GM23338 (cell line): ENCODE data around the gene HVCN1. TPM values are rescaled to one million over a fixed set of nuclear protein-coding genes. Genes with fewer than 3 reads are reported as not detected.

ENCODE experiments used
- ATAC-seq: fragments of 200-7000 bp; cut with Tn5 transposase; 3 replicates; pipeline ENCODE4 v1.9.1; 2020
- DNase-seq: peaks from one replicate; pipeline ENCODE4 v3.0.0-alpha.2; 2015; ENCODE audit warnings: low spot score
- H2AFZ ChIP-seq: fragments of 200-600 bp; sonication (generic); 2 replicates; pipeline ENCODE4 v1.8.0; 2016; ENCODE audit warnings: antibody characterized with exemption, mild to moderate bottlenecking, moderate library complexity
- H3F3A ChIP-seq: fragments of 200-600 bp; sonication (generic); replicated peaks from 2 replicates; pipeline ENCODE4 v1.8.0; 2017; ENCODE audit warnings: antibody characterized with exemption, mixed run types, low read depth
- H3K27ac ChIP-seq: fragments of 200-600 bp; sonication (generic); 2 replicates; pipeline ENCODE4 v1.6.1; 2016; ENCODE audit warnings: low read depth
- H3K27me3 ChIP-seq: fragments of 200-600 bp; sonication (generic); 2 replicates; pipeline ENCODE4 v1.8.0; 2016; ENCODE audit warnings: mild to moderate bottlenecking, mixed run types, moderate library complexity; ENCODE audit not compliant: insufficient read depth
- H3K36me3 ChIP-seq: fragments of 200-600 bp; sonication (generic); 2 replicates; pipeline ENCODE4 v1.8.0; 2016; ENCODE audit warnings: mild to moderate bottlenecking; ENCODE audit not compliant: insufficient read depth
- H3K4me1 ChIP-seq: fragments of 200-600 bp; sonication (generic); 2 replicates; pipeline ENCODE4 v1.8.0; 2016; ENCODE audit warnings: mild to moderate bottlenecking, moderate library complexity; ENCODE audit not compliant: insufficient read depth
- H3K4me2 ChIP-seq: fragments of 200-600 bp; sonication (generic); 2 replicates; pipeline ENCODE4 v1.7.1; 2017; ENCODE audit warnings: mixed run types
- H3K4me3 ChIP-seq: fragments of 200-600 bp; sonication (generic); 2 replicates; pipeline ENCODE4 v1.6.1; 2016; ENCODE audit warnings: mixed run types
- H3K79me2 ChIP-seq: fragments of 200-600 bp; sonication (generic); replicated peaks from 2 replicates; pipeline ENCODE4 v1.8.0; 2017; ENCODE audit warnings: mild to moderate bottlenecking; ENCODE audit not compliant: insufficient read depth
- H3K9me2 ChIP-seq: fragments of 200-600 bp; sonication (generic); 2 replicates; pipeline ENCODE4 v1.8.0; 2017; ENCODE audit not compliant: insufficient read depth
- H4K20me1 ChIP-seq: fragments of 200-600 bp; sonication (generic); replicated peaks from 2 replicates; pipeline ENCODE4 v1.8.0; 2017; ENCODE audit warnings: mild to moderate bottlenecking; ENCODE audit not compliant: insufficient read depth
- H3K27ac Mint-ChIP-seq: 2 replicates; pipeline ENCODE4 v1.8.0; 2020; ENCODE audit warnings: inconsistent platforms, mild to moderate bottlenecking, moderate library complexity, mixed read lengths
- H3K27me3 Mint-ChIP-seq: 3 replicates; pipeline ENCODE4 v1.8.0; 2022; ENCODE audit warnings: low read depth, mild to moderate bottlenecking, moderate library complexity, mixed read lengths, inconsistent platforms; ENCODE audit not compliant: insufficient read depth, poor library complexity
- H3K36me3 Mint-ChIP-seq: 3 replicates; pipeline ENCODE4 v1.8.0; 2021; ENCODE audit warnings: low read depth, mild to moderate bottlenecking, inconsistent platforms, moderate library complexity, mixed read lengths
- H3K4me1 Mint-ChIP-seq: 3 replicates; pipeline ENCODE4 v1.8.0; 2020; ENCODE audit warnings: mild to moderate bottlenecking, inconsistent platforms, mixed read lengths
- H3K4me3 Mint-ChIP-seq: 3 replicates; pipeline ENCODE4 v1.8.0; 2021; ENCODE audit warnings: moderate library complexity, mild to moderate bottlenecking, inconsistent platforms, mixed read lengths
- H3K9me3 Mint-ChIP-seq: 3 replicates; pipeline ENCODE4 v1.8.0; 2020; ENCODE audit warnings: moderate library complexity, mild to moderate bottlenecking, inconsistent platforms, mixed read lengths
- CREB1 ChIP-seq: fragments of 250-450 bp; sonication (Bioruptor Pico); IDR thresholded peaks from 2 replicates; pipeline ENCODE4 v1.5.0; 2020; ENCODE audit warnings: low read depth, mild to moderate bottlenecking, moderate library complexity
- EZH2 ChIP-seq: fragments of 200-600 bp; sonication (generic); IDR thresholded peaks from one replicate; pipeline ENCODE4 v1.8.0; 2017; ENCODE audit warnings: antibody characterized with exemption, mild to moderate bottlenecking, low read depth; ENCODE audit not compliant: unreplicated experiment
- EZH2phosphoT487 ChIP-seq: fragments of 200-600 bp; sonication (generic); IDR thresholded peaks from one replicate; pipeline ENCODE4 v1.8.1; 2018; ENCODE audit warnings: antibody characterized with exemption; ENCODE audit not compliant: unreplicated experiment
- JUNB ChIP-seq: IDR thresholded peaks from one replicate; pipeline ENCODE4 v1.6.1; 2016; ENCODE audit warnings: antibody characterized with exemption; ENCODE audit not compliant: unreplicated experiment
- NANOG ChIP-seq: IDR thresholded peaks from 2 replicates; pipeline ENCODE4 v1.6.1; 2016; ENCODE audit warnings: antibody characterized with exemption, borderline replicate concordance
- POLR2AphosphoS5 ChIP-seq: IDR thresholded peaks from 2 replicates; pipeline ENCODE4 v1.6.1; 2016; ENCODE audit warnings: antibody characterized with exemption, low read depth
- STAT1 ChIP-seq: IDR thresholded peaks from one replicate; pipeline ENCODE4 v1.6.1; 2016; ENCODE audit warnings: antibody characterized with exemption; ENCODE audit not compliant: unreplicated experiment
- ZNF114 ChIP-seq: fragments of 250-450 bp; sonication (Bioruptor Pico); IDR thresholded peaks from 2 replicates; pipeline ENCODE4 v1.5.0; 2020; ENCODE audit warnings: mild to moderate bottlenecking, moderate library complexity
- ZNF331 ChIP-seq: fragments of 250-450 bp; sonication (Bioruptor Pico); IDR thresholded peaks from 2 replicates; pipeline ENCODE4 v1.5.0; 2020; ENCODE audit warnings: low read depth, mild to moderate bottlenecking, moderate library complexity
- polyA plus RNA-seq: library from polyadenylated mRNA; unstranded; fragments of >200 nt; fragmentation: Nextera tagmentation; extraction: Ambion mirVana; gene quantifications from 2 replicates; pipeline ENCODE4 v1.2.1, GENCODE V29; 2016
- total RNA-seq: library from RNA; depleted of rRNA; stranded (reverse); fragments of >200 nt; shearing (Covaris generic); gene quantifications from 2 replicates; pipeline ENCODE4 v1.2.3, GENCODE V29; 2014
- TF ChIP-seq, protein P1 (sequence below), 2 experiments: fragments of 200-600 bp in 1 of 2; sonication (generic) in 1 of 2; conservative IDR thresholded peaks; 2 replicates each; pipeline versions ENCODE4 v1.5.1 to v1.6.1; 2016 to 2017; ENCODE audit warnings: antibody characterized with exemption in 2 of 2, low read depth in 2 of 2, mild to moderate bottlenecking in 2 of 2, moderate library complexity in 1 of 2
- TF ChIP-seq, protein P2 (sequence below): IDR thresholded peaks from 2 replicates; pipeline ENCODE4 v1.6.1; 2016; ENCODE audit warnings: antibody characterized with exemption
- TF ChIP-seq, protein P3 (sequence below): IDR thresholded peaks from one replicate; pipeline ENCODE4 v1.6.1; 2018; ENCODE audit warnings: antibody characterized with exemption; ENCODE audit not compliant: unreplicated experiment

The HVCN1 gene
- total and polyA plus RNA-seq, 2 experiments from 2014 or later: 10.4 to 10.7 TPM

DNA sequence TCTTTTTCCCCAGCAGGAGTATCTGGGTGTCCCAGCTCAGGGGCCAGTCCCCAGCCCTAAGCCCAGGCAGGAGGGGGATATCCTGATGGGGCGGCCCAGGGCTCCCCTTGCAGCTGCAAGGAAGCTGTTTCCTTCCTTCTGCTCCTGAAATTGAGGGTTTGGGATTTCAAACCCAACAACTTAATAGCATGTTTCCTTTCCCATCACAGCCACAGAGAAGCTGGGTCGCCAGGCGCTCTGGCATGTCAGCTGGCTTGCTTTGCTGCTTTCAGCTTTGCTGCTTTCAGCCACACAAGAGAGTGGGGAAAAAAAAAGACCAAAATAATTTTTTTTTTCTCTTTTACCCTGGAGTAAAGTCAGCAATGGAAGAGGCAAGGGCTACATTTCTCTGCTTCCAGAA is 30.0 kb downstream of the HVCN1 start:
- Histone ChIP-seq H3K79me2 (no peaks in the 10 kb centered on the region), H3K4me2 (no peak overlapping the region), H4K20me1 (no peaks in the 10 kb centered on the region), H3K27ac (no peak overlapping the region), H3K4me3 (no peak overlapping the region), H3K27me3 (no peaks in the 10 kb centered on the region), H2AFZ (no peak overlapping the region), H3K36me3 (no peaks in the 10 kb centered on the region), H3K4me1 (peaks cover 2% of the 10 kb centered on the region; the same call in 1 of the 2 replicates), H3K9me2 (no peaks in the 10 kb centered on the region), H3F3A (no peaks in the 10 kb centered on the region)
- H3K9me3 Mint-ChIP-seq: no peaks in the 10 kb centered on the region
- no peak for ATAC-seq
- DNase-seq: no peak
- no peak overlapping the region for H3K4me3 Mint-ChIP-seq
- no peak overlapping the region for H3K27ac Mint-ChIP-seq
- TF ChIP-seq EZH2: no peak
- TF ChIP-seq EZH2phosphoT487: no peak
- TF ChIP-seq, protein P1, sequence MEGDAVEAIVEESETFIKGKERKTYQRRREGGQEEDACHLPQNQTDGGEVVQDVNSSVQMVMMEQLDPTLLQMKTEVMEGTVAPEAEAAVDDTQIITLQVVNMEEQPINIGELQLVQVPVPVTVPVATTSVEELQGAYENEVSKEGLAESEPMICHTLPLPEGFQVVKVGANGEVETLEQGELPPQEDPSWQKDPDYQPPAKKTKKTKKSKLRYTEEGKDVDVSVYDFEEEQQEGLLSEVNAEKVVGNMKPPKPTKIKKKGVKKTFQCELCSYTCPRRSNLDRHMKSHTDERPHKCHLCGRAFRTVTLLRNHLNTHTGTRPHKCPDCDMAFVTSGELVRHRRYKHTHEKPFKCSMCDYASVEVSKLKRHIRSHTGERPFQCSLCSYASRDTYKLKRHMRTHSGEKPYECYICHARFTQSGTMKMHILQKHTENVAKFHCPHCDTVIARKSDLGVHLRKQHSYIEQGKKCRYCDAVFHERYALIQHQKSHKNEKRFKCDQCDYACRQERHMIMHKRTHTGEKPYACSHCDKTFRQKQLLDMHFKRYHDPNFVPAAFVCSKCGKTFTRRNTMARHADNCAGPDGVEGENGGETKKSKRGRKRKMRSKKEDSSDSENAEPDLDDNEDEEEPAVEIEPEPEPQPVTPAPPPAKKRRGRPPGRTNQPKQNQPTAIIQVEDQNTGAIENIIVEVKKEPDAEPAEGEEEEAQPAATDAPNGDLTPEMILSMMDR (conservative IDR thresholded peaks at IDR 0.05; ENCODE audit: low read depth in 2 of 2): no peak
- TF ChIP-seq CREB1 (CRISPR knock-in tag): no peak
- TF ChIP-seq STAT1: no peak
- no peak for TF ChIP-seq ZNF114 (CRISPR knock-in tag)
- no peak for TF ChIP-seq POLR2AphosphoS5
- TF ChIP-seq ZNF331 (CRISPR knock-in tag): no peak
- H3K4me1 Mint-ChIP-seq: peaks cover 22% of the 10 kb centered on the region
- H3K36me3 Mint-ChIP-seq: no peaks in the 10 kb centered on the region; the same call in 2 of the 3 replicates
- H3K27me3 Mint-ChIP-seq: no peaks in the 10 kb centered on the region

DNA sequence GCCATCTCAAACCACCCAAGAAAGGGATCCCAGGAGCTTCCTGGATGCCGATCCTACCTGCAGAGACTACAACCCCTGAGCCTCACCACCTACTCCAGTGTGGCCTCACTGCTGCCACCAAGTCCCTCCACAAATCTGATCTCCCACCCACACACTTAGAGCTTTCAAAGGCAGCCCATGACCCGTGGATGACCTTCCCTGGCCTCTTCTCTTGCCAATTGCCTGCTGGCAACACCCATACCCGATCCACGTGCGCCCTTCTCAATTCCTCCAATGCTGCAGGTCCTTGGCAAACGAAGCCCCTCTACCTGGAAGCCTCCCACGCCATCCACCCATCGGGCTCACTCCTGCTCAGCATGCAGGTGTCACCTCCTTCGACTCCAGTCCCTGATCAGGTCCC is 30.7 kb downstream of the HVCN1 start:
- Histone ChIP-seq H3K36me3 (no peaks in the 10 kb centered on the region), H3K4me3 (no peak overlapping the region), H3K4me1 (peaks cover 5% of the 10 kb centered on the region; the same call in 1 of the 2 replicates), H3K9me2 (no peaks in the 10 kb centered on the region), H3F3A (no peaks in the 10 kb centered on the region), H3K79me2 (no peaks in the 10 kb centered on the region), H2AFZ (no peak overlapping the region), H3K4me2 (no peak overlapping the region), H3K27me3 (no peaks in the 10 kb centered on the region), H4K20me1 (no peaks in the 10 kb centered on the region), H3K27ac (no peak overlapping the region)
- H3K36me3 Mint-ChIP-seq: no peaks in the 10 kb centered on the region; the same call in 2 of the 3 replicates
- H3K27me3 Mint-ChIP-seq: no peaks in the 10 kb centered on the region
- no peak overlapping the region for H3K4me3 Mint-ChIP-seq
- peaks cover 25% of the 10 kb centered on the region for H3K4me1 Mint-ChIP-seq
- DNase-seq (no peak), ATAC-seq (no peak)
- no peak overlapping the region for H3K27ac Mint-ChIP-seq
- no peaks in the 10 kb centered on the region for H3K9me3 Mint-ChIP-seq
- TF ChIP-seq JUNB (no peak), CREB1 (CRISPR knock-in tag) (no peak), NANOG (no peak), ZNF114 (CRISPR knock-in tag) (no peak), EZH2 (no peak)
- TF ChIP-seq, protein P2, sequence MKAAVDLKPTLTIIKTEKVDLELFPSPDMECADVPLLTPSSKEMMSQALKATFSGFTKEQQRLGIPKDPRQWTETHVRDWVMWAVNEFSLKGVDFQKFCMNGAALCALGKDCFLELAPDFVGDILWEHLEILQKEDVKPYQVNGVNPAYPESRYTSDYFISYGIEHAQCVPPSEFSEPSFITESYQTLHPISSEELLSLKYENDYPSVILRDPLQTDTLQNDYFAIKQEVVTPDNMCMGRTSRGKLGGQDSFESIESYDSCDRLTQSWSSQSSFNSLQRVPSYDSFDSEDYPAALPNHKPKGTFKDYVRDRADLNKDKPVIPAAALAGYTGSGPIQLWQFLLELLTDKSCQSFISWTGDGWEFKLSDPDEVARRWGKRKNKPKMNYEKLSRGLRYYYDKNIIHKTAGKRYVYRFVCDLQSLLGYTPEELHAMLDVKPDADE: no peak
- TF ChIP-seq, protein P3, sequence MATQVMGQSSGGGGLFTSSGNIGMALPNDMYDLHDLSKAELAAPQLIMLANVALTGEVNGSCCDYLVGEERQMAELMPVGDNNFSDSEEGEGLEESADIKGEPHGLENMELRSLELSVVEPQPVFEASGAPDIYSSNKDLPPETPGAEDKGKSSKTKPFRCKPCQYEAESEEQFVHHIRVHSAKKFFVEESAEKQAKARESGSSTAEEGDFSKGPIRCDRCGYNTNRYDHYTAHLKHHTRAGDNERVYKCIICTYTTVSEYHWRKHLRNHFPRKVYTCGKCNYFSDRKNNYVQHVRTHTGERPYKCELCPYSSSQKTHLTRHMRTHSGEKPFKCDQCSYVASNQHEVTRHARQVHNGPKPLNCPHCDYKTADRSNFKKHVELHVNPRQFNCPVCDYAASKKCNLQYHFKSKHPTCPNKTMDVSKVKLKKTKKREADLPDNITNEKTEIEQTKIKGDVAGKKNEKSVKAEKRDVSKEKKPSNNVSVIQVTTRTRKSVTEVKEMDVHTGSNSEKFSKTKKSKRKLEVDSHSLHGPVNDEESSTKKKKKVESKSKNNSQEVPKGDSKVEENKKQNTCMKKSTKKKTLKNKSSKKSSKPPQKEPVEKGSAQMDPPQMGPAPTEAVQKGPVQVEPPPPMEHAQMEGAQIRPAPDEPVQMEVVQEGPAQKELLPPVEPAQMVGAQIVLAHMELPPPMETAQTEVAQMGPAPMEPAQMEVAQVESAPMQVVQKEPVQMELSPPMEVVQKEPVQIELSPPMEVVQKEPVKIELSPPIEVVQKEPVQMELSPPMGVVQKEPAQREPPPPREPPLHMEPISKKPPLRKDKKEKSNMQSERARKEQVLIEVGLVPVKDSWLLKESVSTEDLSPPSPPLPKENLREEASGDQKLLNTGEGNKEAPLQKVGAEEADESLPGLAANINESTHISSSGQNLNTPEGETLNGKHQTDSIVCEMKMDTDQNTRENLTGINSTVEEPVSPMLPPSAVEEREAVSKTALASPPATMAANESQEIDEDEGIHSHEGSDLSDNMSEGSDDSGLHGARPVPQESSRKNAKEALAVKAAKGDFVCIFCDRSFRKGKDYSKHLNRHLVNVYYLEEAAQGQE: no peak
